Smooth muscle cell of the brain vasculature (primary cell): ENCODE results near the gene ALK.

Experiments used
- DNase-seq: peaks from one replicate; pipeline ENCODE4 v3.0.0-alpha.2; 2012; ENCODE audit warnings: low read depth, low spot score

ALK gene

DNA sequence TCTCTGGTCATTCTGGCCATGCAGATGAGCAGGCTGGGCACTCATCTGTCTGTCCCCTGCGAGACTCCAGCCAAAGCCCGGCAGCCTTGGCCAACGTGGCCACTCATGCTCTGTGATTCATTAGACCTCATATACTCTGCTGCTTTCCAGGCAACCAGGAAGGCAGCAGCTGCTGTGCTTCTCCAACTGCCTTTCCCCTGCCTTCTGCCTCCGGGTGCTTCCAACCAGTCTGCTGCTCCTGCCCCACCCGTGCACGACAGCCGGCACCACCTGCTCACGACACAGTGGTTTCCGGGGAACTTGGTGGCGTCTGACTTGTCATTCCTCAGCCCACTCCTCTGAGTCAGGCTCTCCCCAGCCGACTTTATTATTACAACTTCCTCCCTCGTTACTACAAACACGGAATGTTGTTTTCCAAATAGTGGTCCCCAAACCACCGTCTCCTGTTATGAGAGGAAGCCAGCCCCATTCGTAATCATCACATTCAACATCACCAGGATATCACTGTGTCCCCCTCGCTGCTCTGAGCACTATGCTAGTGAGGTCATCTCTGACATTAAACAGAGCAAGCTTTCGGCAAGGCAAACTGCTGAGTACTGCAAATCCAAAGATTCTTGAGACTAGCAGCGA is 392.4 kb downstream of the ALK start:
- no peak for DNase-seq

DNA sequence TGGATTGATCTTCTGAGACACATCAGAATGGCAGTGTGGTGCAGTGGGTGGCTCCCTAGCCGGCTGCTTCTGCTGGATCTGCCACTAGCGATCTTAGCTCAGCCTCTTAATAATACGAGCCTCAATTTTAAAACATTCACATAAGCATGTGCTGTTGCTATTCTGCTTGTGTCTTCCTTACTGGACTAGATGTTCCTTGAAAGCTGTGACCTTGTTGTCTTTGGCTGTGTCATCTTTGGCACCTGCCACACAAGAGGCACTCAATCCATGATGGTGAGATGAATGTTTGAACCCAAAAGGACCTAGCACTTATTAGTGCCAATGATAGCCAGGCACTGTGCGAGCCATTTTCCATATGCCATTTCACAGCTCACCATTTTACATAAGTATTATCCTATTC is 393.0 kb downstream of the ALK start:
- no peak for DNase-seq

DNA sequence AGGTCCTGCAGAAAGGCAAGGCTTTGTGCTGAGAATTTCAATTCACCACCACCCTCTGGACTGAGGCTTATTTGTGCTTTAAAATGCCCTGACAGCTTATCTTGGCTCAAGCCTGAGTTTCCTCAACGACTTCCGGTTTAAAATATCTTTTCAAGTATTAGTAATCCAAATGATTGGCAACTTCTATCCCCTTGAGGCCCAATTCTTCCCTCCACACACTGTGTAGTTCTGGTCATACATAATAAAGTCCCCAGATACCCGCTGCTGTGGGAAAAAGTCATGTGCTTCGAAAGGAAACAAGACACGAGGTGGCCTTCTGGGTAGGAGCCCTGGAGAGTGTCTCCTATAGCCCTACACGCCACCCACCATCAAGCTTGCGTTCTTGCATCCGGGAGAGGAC is 393.4 kb downstream of the ALK start:
- no peak for DNase-seq

- DNase-seq = no peak
Observed at GRCh38 chr2:29526587-29527586, 394.5 kb downstream of the ALK start.

- no peak for DNase-seq
Observed at GRCh38 chr2:29525921-29526320, 395.5 kb downstream of the ALK start.

GRCh38 chr2:29524652-29525051 is 396.7 kb downstream of the ALK start:
- DNase-seq = no peak

DNA sequence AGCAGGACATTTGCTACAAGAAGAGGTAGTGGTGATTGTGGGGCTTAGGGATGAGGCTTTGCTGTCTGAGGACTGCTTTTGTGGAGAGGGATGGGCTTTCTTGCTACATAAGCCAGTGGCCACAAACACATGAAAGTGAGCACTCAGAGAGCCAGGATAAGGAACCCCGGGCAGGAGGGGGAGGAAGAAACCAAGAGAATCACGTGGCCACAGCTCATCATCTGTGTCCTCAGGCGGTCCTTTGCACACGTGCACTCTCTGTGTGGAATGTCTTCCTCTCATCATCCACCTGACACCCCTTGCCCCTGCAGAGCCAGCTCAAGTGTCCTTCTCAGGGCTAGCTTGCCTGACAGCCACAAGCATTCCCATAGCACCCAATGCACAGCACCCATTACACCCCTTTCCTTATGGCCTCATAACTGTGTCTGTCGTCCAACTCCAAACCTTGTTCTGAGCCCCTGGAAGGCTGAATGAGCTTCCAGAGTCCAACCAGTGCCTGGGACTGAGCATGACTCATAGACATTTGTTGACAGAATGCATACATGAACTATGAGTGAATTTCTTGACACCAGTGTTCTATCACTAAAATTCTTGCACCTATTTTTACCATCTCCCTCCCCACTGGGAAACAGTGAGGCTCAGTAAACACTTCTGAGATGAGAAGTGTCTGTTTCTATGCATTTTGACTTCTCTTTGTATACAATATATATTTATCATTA is 398.3 kb downstream of the ALK start:
- no peak for DNase-seq

DNA sequence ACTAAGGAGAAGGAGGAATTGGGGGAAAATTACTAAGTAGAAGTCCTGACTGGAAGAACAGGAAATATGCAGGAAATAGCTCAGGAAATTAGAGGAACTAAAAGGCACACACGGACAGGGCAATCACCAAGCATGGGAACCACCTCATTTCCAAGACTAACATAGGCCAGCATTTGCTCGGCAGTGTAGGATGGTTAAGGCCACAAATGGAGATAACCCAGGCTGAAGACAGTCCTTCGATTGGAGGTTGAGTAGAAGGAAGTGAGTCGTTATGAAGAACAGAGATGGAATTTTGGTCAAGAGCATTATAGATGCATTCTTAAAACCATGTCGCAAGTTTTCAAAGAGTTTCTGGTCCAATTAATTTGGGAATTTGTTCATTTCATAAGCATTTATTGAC is 401.4 kb downstream of the ALK start:
- no peak for DNase-seq

DNA sequence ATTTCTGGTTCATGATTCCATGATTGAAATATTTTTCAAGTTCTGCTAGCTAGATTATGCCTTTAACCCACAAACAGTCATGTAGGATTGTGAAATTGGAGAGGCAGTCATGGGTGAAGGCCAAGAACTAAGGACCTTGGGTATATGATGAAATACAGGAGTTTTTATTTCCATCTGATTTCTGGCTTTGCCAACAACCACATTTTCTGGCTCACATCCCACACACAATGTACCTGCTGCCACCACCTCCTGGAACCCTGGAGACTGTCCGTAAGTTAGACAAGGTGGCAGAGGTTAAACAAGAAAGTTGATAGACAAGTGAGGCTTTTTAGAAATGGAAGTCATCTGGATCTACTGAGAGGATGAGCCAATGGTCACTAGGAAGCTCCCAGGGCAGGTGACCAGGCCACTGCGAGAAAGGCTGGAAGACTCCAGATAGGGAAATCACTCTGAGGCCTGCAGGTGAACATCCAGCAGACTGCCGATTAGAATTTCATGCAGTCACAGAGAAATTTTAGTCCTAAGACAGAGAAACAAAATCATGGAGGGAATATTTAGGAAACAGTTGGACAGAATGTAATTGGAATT is 402.0 kb downstream of the ALK start:
- no peak for DNase-seq

DNA sequence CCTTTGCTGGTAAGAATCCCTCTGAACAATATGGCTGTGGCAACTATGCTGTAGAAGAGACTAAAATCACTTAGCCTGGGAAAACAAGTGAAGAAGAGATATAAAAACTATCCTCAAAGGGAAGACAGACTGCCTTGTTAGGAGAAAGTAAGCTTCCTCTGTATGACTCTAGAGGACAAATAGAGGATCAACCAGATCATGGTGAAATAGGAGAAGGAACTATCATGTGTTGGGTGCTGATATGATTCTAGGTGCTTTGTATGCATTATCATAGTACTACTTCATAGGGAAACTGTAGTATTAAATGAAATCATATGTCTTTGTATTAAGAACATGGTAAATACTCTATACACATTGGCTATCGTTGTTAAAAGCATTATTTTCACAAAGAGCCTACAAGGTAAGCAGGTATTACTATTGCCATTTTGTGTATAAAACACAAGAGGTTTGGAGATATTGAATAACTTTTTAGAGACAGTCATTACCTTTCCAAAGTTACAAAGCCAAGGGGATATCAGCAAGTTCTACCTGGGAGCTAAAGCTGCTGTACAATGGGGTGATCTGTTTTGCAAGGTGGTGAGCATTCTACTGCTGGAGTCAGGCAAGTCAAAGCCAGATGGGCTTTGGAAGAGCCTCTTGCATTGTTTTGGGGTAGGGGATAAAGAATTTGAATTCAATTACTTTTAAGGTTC is 402.6 kb downstream of the ALK start:
- DNase-seq = no peak

- no peak for DNase-seq
Observed at GRCh38 chr2:29518010-29518409, 403.4 kb downstream of the ALK start.

DNA sequence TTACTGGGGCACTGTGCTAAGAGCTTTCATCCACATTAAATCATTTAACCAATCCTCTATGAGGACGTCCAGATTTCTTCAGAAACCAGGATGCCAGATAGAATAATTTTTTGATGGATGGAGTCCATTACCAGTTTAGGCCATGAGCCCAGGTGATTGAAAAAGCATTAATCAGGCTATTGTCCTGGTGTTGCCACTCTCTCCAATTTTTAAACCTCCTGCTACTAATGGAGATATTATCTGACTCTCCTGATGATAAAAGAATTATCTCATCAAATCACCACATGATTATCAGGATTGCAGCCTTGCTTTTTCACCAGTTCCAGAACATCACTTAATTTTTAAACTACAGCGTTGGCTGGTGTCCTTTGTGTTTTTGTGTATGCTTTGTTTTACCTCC is 404.0 kb downstream of the ALK start:
- DNase-seq = no peak

GRCh38 chr2:29516767-29517166 is 404.6 kb downstream of the ALK start:
- DNase-seq = no peak

DNA sequence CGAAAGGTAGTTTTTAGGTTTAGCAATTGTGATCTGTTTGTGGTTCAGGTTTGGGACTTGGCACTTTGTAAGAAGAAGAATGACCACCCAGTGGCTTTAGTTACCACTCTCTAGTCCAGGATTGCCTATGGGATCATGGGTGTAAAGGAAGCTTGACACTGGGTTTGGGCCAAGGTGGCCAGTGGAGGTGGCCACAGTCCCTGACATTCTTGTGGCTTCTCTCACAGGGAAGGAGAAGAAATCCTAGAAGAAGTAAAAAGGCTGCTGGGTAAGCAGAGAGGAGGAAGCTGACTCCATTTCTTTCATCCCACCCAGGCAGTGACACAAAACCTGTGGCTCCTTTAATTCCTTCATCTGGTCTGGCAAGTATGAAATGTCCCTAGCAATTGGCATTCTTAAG is 411.5 kb downstream of the ALK start:
- no peak for DNase-seq

DNA sequence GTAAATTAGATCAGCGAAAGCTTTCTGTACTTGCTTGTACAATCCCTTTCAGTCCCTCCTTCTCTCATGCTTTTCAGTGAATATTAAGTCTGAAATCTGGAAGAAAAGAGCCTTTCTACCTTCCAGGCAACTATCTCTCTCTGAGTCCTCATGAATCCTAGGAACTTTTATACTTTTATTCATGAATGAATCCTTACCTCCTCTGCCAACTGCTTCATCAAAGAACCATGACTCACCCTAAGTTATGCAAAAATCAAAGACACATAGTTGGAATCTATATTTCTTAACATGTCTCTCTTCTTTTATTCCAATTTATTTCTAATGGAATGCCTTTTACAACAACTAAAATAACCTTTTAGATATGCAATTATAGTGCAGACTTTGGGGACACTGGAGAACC is 412.0 kb downstream of the ALK start:
- no peak for DNase-seq

- no peak for DNase-seq
Observed at GRCh38 chr2:29504746-29505145, 416.6 kb downstream of the ALK start.

DNA sequence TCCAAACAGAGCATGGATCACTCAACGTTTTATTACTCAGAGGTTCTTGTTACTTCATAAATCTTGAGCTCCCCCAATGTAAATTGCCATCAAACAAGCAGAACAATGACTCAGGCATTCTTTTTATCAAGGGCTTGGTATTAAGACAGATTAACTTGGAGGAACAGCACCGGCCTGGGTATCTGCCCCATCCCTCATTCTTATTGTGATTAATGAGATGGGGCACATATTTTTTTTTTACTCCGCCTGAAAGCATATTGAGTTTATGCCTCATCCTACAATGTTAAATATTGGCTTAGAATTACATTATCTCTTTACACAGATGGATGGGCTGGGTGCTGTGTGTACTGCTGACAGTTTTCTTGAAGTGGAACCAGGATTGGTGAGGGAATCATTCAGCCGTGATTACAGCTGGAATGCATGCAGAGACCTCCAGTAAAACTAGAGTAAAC is 418.9 kb downstream of the ALK start:
- no peak for DNase-seq

DNA sequence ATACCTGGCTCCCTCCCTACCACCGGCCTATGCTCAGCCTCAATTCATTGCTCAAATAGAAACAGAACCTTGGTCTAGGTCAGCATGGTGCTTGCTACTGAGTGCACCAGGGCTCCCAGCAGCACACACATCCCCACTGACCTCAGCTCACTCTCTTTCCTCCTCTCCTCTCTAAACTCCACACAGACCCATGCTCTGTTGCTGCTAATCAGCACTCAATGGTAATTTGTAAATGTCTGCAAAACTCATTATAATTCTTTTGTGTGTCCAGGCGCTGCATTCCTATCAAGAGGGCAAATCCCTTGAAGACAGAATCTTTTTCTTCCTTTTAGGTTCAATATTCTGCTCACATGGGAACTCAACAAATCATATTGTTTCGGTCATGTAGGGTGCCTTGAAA is 424.0 kb downstream of the ALK start:
- no peak for DNase-seq

- no peak for DNase-seq
Observed at GRCh38 chr2:29496198-29496597, 425.2 kb downstream of the ALK start.

DNA sequence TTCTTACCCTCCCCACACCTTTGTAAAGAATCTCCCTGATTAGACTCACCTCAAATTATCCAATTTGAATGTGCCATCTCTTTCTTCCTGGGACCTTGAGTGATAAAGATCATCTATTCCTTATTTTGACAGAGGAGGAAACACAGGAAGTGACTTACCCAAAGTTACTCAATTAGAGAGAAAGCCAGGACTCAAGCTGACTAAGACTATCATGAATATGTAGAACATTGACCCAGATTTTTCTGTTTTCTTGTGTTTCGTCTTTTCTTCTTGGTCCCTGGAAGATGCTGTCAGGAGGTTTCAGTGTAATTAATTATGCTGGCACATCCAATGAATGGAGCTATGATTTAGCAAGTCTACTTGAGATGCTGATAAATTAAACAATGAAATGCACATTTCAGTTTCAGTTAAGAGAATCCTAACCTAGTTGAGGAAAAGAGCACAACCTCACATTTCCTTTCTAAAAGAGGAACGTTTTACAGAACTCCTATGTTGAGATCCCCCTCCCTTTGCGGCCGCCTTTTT is 425.8 kb downstream of the ALK start:
- no peak for DNase-seq

DNA sequence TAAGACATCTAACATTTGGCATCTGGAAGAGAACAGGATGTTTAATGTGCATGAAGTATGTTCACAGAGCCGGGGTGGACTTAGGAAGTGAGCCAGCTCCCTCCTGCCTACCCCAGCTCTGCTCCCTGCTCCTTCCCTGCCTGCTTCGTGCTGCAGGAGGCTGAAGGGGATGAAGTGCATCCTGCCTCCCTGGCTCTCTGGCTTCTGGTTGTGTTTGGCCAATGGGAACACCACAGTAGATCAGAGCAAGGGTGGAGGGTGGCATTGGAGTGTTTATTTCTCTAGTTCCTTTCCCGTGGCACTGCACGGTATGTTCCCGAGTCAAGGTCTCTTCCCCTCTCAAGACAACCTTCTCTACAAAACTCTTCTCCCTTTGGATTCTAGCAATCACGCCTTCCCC is 426.3 kb downstream of the ALK start:
- no peak for DNase-seq
